Measurements from ENCODE around the gene MAD1L1.
"Not testable (repeated sequence)": the region's sequence is repeated elsewhere in the genome, so short reads cannot be mapped to it uniquely, and the experiment has no call there.

- not testable (repeated sequence) for TF ChIP-seq CTCF (IDR thresholded peaks at IDR 0.05; ENCODE audit: insufficient read depth, low read length, poor library complexity, severe bottlenecking); EZH2phosphoT487 (conservative IDR thresholded peaks at IDR 0.05; ENCODE audit: low read length)
These were observed 416.3 kb downstream of the MAD1L1 start for GRCh38 chr7:1816451-1816850.
